ENCODE data around the gene SUN3.

GRCh38 chr7:48053736-48054135 lies 24.8 kb upstream of the SUN3 start:
- TF ChIP-seq SUZ12 (IDR thresholded peaks at IDR 0.05; ENCODE audit: extremely low read depth, insufficient read depth, insufficient read length) (no peak), ZNF274 (IDR thresholded peaks at IDR 0.05; ENCODE audit: low read depth, low read length) (no peak)

Data from NT2/D1 (cell line).